HG02938 (cell line): ENCODE results near the gene UHRF2.

Experiments
- ATAC-seq: cut with Tn5 transposase; IDR thresholded peaks from one replicate; pipeline ENCODE4 v1.9.1; 2021; ENCODE audit warnings: mild to moderate bottlenecking, moderate library complexity; ENCODE audit not compliant: unreplicated experiment

The UHRF2 gene

GRCh38 chr9:6552498-6553121, 139.6 kb downstream of the UHRF2 start:
- ATAC-seq, result no peak

- no peak for ATAC-seq
Observed at GRCh38 chr9:6553866-6554265, 140.9 kb downstream of the UHRF2 start.
